WTC11 (cell line): ENCODE data around the gene PGBD5. TPM values are rescaled to one million over a fixed set of nuclear protein-coding genes. Genes with fewer than 3 reads are reported as not detected.

Experiments used
- ATAC-seq: fragments of 200-7000 bp; cut with Tn5 transposase; 2 replicates; pipeline ENCODE4 v1.10.0; 2021; ENCODE audit warnings: mild to moderate bottlenecking, moderate library complexity
- CTCF ChIA-PET: fragments of 300-600 bp; sonication (Branson Sonifier 250); formaldehyde crosslinking; loops from one replicate; lab custom pipeline; 2021; ENCODE audit warnings: antibody characterized with exemption; lab: Charles Lee
- POLR2A ChIA-PET: fragments of 350-600 bp; sonication (Branson Sonifier 250); formaldehyde crosslinking; loops from one replicate; lab custom pipeline; 2021; ENCODE audit warnings: antibody characterized with exemption; lab: Charles Lee
- DNase-seq: peaks from one replicate; pipeline ENCODE4 v3.0.0; 2021; ENCODE audit warnings: low spot score
- H3K27ac Mint-ChIP-seq: 2 replicates; pipeline ENCODE4 v1.8.0; 2021; ENCODE audit warnings: mixed read lengths
- H3K27me3 Mint-ChIP-seq: 2 replicates; pipeline ENCODE4 v1.8.0; 2021; ENCODE audit warnings: low read depth, mild to moderate bottlenecking, moderate library complexity, mixed read lengths
- H3K36me3 Mint-ChIP-seq: 2 replicates; pipeline ENCODE4 v1.8.0; 2021; ENCODE audit warnings: mixed read lengths
- H3K4me1 Mint-ChIP-seq: 2 replicates; pipeline ENCODE4 v1.8.0; 2022; ENCODE audit warnings: mixed read lengths
- H3K4me3 Mint-ChIP-seq: 2 replicates; pipeline ENCODE4 v1.8.0; 2021; ENCODE audit warnings: mild to moderate bottlenecking, moderate library complexity, mixed read lengths
- H3K9me3 Mint-ChIP-seq: 2 replicates; pipeline ENCODE4 v1.8.0; 2021; ENCODE audit warnings: mixed read lengths
- CREM ChIP-seq: sonication (generic); formaldehyde crosslinking; IDR thresholded peaks from 2 replicates; pipeline ENCODE4 v1.8.1; 2022; ENCODE audit warnings: mild to moderate bottlenecking, missing genetic modification reagents, moderate library complexity
- E2F1 ChIP-seq: sonication (generic); formaldehyde crosslinking; IDR thresholded peaks from 2 replicates; pipeline ENCODE4 v1.8.0; 2022; ENCODE audit warnings: mild to moderate bottlenecking, missing genetic modification reagents
- E2F5 ChIP-seq: sonication (generic); formaldehyde crosslinking; IDR thresholded peaks from 2 replicates; pipeline ENCODE4 v1.8.1; 2022; ENCODE audit warnings: mild to moderate bottlenecking, moderate library complexity, missing genetic modification reagents
- ELF4 ChIP-seq: sonication (generic); formaldehyde crosslinking; IDR thresholded peaks from 2 replicates; pipeline ENCODE4 v1.8.1; 2022; ENCODE audit warnings: low read depth, mild to moderate bottlenecking, moderate library complexity, missing genetic modification reagents
- FOXJ3 ChIP-seq: sonication (generic); formaldehyde crosslinking; IDR thresholded peaks from 2 replicates; pipeline ENCODE4 v1.9.0; 2021; ENCODE audit warnings: missing genetic modification reagents, mild to moderate bottlenecking, borderline replicate concordance
- FOXP4 ChIP-seq: sonication (generic); formaldehyde crosslinking; IDR thresholded peaks from 2 replicates; pipeline ENCODE4 v1.8.0; 2022; ENCODE audit warnings: mild to moderate bottlenecking, missing genetic modification reagents
- GABPB1 ChIP-seq: sonication (generic); formaldehyde crosslinking; IDR thresholded peaks from 2 replicates; pipeline ENCODE4 v1.8.1; 2023; ENCODE audit warnings: mild to moderate bottlenecking, missing genetic modification reagents
- GTF2I ChIP-seq: fragments of 250-450 bp; sonication (Bioruptor Pico); conservative IDR thresholded peaks from 2 replicates; pipeline ENCODE4 v1.4.0; 2021; ENCODE audit warnings: mild to moderate bottlenecking
- KAT7 ChIP-seq: sonication (generic); formaldehyde crosslinking; IDR thresholded peaks from 2 replicates; pipeline ENCODE4 v1.8.1; 2023; ENCODE audit warnings: missing genetic modification reagents, mild to moderate bottlenecking, borderline replicate concordance
- NFE2L1 ChIP-seq: sonication (generic); formaldehyde crosslinking; IDR thresholded peaks from 2 replicates; pipeline ENCODE4 v1.8.1; 2023; ENCODE audit warnings: missing genetic modification reagents
- PRRX2 ChIP-seq: fragments of 250-450 bp; sonication (Bioruptor Pico); IDR thresholded peaks from 2 replicates; pipeline ENCODE4 v1.8.0; 2021; ENCODE audit warnings: mild to moderate bottlenecking
- SP1 ChIP-seq: sonication (generic); formaldehyde crosslinking; conservative IDR thresholded peaks from 2 replicates; pipeline ENCODE4 v1.8.1; 2022; ENCODE audit warnings: missing genetic modification reagents
- TCF7 ChIP-seq: sonication (generic); formaldehyde crosslinking; IDR thresholded peaks from 2 replicates; pipeline ENCODE4 v1.8.0; 2022; ENCODE audit warnings: mild to moderate bottlenecking, low read depth, missing genetic modification reagents, moderate library complexity
- TEAD4 ChIP-seq: sonication (generic); formaldehyde crosslinking; IDR thresholded peaks from 2 replicates; pipeline ENCODE4 v1.8.0; 2022; ENCODE audit warnings: mild to moderate bottlenecking, missing genetic modification reagents
- USF2 ChIP-seq: sonication (generic); formaldehyde crosslinking; IDR thresholded peaks from 2 replicates; pipeline ENCODE4 v1.8.1; 2023; ENCODE audit warnings: mild to moderate bottlenecking, missing genetic modification reagents, moderate library complexity
- ZNF263 ChIP-seq: sonication (generic); formaldehyde crosslinking; IDR thresholded peaks from 2 replicates; pipeline ENCODE4 v1.8.1; 2022; ENCODE audit warnings: low read depth, mild to moderate bottlenecking, moderate library complexity, missing genetic modification reagents
- ZNF317 ChIP-seq: sonication (generic); formaldehyde crosslinking; IDR thresholded peaks from 2 replicates; pipeline ENCODE4 v1.8.1; 2023; ENCODE audit warnings: low read depth, mild to moderate bottlenecking, moderate library complexity, missing genetic modification reagents, borderline replicate concordance
- ZNF416 ChIP-seq: fragments of 250-450 bp; sonication (Bioruptor Pico); IDR thresholded peaks from 2 replicates; pipeline ENCODE4 v1.9.0; 2021; ENCODE audit warnings: mild to moderate bottlenecking, inconsistent platforms
- total RNA-seq: library from RNA; stranded (reverse); gene quantifications from 3 replicates; pipeline ENCODE4 v1.2.3, GENCODE V29; 2021
- TF ChIP-seq, protein P1 (sequence below): sonication (generic); formaldehyde crosslinking; conservative IDR thresholded peaks from 2 replicates; pipeline ENCODE4 v1.8.1; 2023; ENCODE audit warnings: mild to moderate bottlenecking, low read depth, missing genetic modification reagents, moderate library complexity
- TF ChIP-seq, protein P2 (sequence below): sonication (generic); formaldehyde crosslinking; conservative IDR thresholded peaks from 2 replicates; pipeline ENCODE4 v1.8.1; 2022; ENCODE audit warnings: mild to moderate bottlenecking, missing genetic modification reagents
- TF ChIP-seq, protein P3 (sequence below): sonication (generic); formaldehyde crosslinking; IDR thresholded peaks from 2 replicates; pipeline ENCODE4 v1.8.1; 2023; ENCODE audit warnings: mild to moderate bottlenecking, missing genetic modification reagents, borderline replicate concordance

Gene PGBD5
- total RNA-seq, 1 experiment from 2014 or later: 23.8 TPM

DNA sequence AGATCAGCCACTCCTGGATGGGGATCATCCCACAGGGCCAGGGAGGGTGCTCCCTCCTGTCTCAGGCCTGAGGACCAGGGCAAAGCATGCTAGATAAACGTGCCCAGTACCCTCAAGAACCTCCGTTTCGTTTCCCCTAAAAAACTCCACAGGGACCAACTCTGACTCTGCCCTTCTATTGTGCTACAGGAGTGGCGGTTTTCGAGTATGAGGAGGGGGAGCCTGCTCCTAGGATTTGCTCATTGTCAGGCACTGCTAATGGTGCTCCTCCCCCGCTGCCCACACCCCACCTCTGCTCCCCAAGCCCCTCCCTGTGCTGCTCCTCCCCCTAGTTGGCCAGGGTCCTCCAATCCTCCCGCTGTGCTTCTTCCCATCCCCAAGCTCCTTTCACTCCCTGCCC, 32.0 kb downstream of the PGBD5 start:
- ChIA-PET CTCF (interaction anchor here (0.8 to 1.2 kb wide), 3 partner anchors 9 to 248 kb away, joined by 3 to 8 read pairs (median 4); no protein-coding TSS in a partner anchor), POLR2A (no interaction called here)
- H3K27me3 Mint-ChIP-seq: no peaks in the 10 kb centered on the region
- peak; percentile 50 for ATAC-seq
- peaks cover 49% of the 10 kb centered on the region for H3K4me1 Mint-ChIP-seq
- TF ChIP-seq USF2 (CRISPR knock-in tag) (no peak), KAT7 (CRISPR knock-in tag) (0 out of 2 replicates have a peak, but pooled peaks have one; percentile 28), E2F5 (CRISPR knock-in tag) (no peak), ZNF263 (CRISPR knock-in tag) (peak; percentile 60; the same call in 1 of the 2 replicates), PRRX2 (CRISPR knock-in tag) (no peak), ZNF317 (CRISPR knock-in tag) (no peak), FOXP4 (CRISPR knock-in tag) (no peak), SP1 (CRISPR knock-in tag) (0 out of 2 replicates have a peak, but pooled peaks have one; percentile 19)
- TF ChIP-seq, protein P1, sequence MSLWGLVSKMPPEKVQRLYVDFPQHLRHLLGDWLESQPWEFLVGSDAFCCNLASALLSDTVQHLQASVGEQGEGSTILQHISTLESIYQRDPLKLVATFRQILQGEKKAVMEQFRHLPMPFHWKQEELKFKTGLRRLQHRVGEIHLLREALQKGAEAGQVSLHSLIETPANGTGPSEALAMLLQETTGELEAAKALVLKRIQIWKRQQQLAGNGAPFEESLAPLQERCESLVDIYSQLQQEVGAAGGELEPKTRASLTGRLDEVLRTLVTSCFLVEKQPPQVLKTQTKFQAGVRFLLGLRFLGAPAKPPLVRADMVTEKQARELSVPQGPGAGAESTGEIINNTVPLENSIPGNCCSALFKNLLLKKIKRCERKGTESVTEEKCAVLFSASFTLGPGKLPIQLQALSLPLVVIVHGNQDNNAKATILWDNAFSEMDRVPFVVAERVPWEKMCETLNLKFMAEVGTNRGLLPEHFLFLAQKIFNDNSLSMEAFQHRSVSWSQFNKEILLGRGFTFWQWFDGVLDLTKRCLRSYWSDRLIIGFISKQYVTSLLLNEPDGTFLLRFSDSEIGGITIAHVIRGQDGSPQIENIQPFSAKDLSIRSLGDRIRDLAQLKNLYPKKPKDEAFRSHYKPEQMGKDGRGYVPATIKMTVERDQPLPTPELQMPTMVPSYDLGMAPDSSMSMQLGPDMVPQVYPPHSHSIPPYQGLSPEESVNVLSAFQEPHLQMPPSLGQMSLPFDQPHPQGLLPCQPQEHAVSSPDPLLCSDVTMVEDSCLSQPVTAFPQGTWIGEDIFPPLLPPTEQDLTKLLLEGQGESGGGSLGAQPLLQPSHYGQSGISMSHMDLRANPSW: no peak
- TF ChIP-seq, protein P2, sequence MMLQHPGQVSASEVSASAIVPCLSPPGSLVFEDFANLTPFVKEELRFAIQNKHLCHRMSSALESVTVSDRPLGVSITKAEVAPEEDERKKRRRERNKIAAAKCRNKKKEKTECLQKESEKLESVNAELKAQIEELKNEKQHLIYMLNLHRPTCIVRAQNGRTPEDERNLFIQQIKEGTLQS (CRISPR knock-in tag): no peak
- TF ChIP-seq, protein P3, sequence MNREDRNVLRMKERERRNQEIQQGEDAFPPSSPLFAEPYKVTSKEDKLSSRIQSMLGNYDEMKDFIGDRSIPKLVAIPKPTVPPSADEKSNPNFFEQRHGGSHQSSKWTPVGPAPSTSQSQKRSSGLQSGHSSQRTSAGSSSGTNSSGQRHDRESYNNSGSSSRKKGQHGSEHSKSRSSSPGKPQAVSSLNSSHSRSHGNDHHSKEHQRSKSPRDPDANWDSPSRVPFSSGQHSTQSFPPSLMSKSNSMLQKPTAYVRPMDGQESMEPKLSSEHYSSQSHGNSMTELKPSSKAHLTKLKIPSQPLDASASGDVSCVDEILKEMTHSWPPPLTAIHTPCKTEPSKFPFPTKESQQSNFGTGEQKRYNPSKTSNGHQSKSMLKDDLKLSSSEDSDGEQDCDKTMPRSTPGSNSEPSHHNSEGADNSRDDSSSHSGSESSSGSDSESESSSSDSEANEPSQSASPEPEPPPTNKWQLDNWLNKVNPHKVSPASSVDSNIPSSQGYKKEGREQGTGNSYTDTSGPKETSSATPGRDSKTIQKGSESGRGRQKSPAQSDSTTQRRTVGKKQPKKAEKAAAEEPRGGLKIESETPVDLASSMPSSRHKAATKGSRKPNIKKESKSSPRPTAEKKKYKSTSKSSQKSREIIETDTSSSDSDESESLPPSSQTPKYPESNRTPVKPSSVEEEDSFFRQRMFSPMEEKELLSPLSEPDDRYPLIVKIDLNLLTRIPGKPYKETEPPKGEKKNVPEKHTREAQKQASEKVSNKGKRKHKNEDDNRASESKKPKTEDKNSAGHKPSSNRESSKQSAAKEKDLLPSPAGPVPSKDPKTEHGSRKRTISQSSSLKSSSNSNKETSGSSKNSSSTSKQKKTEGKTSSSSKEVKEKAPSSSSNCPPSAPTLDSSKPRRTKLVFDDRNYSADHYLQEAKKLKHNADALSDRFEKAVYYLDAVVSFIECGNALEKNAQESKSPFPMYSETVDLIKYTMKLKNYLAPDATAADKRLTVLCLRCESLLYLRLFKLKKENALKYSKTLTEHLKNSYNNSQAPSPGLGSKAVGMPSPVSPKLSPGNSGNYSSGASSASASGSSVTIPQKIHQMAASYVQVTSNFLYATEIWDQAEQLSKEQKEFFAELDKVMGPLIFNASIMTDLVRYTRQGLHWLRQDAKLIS (CRISPR knock-in tag): no peak
- H3K27ac Mint-ChIP-seq: peak overlapping the region; percentile 12
- DNase-seq: no peak
- H3K4me3 Mint-ChIP-seq: no peak overlapping the region
- H3K9me3 Mint-ChIP-seq: no peaks in the 10 kb centered on the region
- H3K36me3 Mint-ChIP-seq: no peaks in the 10 kb centered on the region; the same call in 1 of the 2 replicates

DNA sequence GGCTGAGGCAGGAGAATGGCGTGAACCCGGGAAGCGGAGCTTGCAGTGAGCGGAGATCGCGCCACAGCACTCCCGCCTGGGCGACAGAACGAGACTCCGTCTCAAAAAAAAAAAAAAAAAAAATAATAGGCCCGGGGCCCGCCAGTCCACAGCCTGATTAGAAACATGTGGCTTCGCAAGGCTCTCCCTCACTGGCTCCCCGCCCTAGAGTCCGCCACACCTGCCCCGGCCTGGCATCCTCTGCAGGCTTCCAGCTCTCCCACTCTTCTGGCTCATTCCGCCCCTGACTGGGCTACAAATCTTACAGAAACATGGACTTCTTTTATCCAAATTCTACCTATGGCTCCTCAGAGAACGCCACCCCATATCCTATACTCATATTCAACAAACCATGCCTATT, 32.4 kb downstream of the PGBD5 start:
- peaks cover 49% of the 10 kb centered on the region for H3K4me1 Mint-ChIP-seq
- no peaks in the 10 kb centered on the region; the same call in 1 of the 2 replicates for H3K36me3 Mint-ChIP-seq
- ChIA-PET POLR2A (no interaction called here), CTCF (interaction anchor here (1.1 to 1.8 kb wide), 2 partner anchors 10 to 188 kb away, joined by 3 to 4 read pairs; no protein-coding TSS in a partner anchor)
- DNase-seq: no peak
- no peak overlapping the region for H3K4me3 Mint-ChIP-seq
- ATAC-seq: no peak
- peak overlapping the region; percentile 12 for H3K27ac Mint-ChIP-seq
- H3K9me3 Mint-ChIP-seq: no peaks in the 10 kb centered on the region
- H3K27me3 Mint-ChIP-seq: no peaks in the 10 kb centered on the region
- TF ChIP-seq CREM (CRISPR knock-in tag): no peak
- no peak for TF ChIP-seq E2F1 (CRISPR knock-in tag)
- TF ChIP-seq GABPB1 (CRISPR knock-in tag): no peak
- TF ChIP-seq TCF7 (CRISPR knock-in tag): no peak
- TF ChIP-seq ELF4: no peak
- no peak for TF ChIP-seq ZNF416 (CRISPR knock-in tag)
- TF ChIP-seq FOXJ3 (CRISPR knock-in tag): no peak
- no peak for TF ChIP-seq TEAD4
- TF ChIP-seq NFE2L1 (CRISPR knock-in tag): no peak
- no peak for TF ChIP-seq KAT7 (CRISPR knock-in tag)
- no peak for TF ChIP-seq GTF2I (CRISPR knock-in tag)
